ENCODE results near the gene TCF7L2. TPM values are rescaled to one million over a fixed set of nuclear protein-coding genes. Genes with fewer than 3 reads are reported as not detected.

The TCF7L2 gene
- total and polyA plus RNA-seq, 4 donors, result 9.1 to 32.3 (median 21.4) TPM

DNA sequence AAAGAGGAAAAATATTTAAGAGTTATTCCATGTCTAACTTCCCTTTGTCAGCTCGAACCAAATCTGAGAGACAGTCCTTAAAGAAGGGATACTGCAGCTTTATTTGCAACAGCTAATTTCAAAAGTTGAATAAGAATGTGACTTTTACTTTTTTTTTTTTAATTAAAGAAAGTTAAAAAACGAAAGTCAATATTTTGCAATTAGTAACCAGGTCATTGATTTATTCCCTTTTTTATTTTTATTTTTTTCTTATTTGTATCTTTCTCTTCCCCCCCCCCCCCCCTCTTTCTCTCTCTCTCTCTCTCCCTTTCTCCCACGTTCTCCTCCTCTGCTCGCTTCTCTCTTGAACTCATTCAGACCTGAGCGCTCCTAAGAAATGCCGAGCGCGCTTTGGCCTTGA lies 209.5 kb downstream of the TCF7L2 start:
- Histone ChIP-seq H3K27ac (ENCODE audit: low read depth in 1 of 2, low read length in 1 of 2) (no peak overlapping the region), H3K4me1 (ENCODE audit: control insufficient read depth in 5 of 5, insufficient read depth in 5 of 5, low read length in 5 of 5) (peaks cover 0 to 9% (median 3%) of the 10 kb centered on the region in 5 donors), H3K27me3 (ENCODE audit: control insufficient read depth in 3 of 3, insufficient read depth in 3 of 3, low read length in 2 of 3) (no peaks in the 10 kb centered on the region), H3K4me3 (no peak overlapping the region), H3K9ac (ENCODE audit: insufficient read depth in 1 of 2, low read length in 2 of 2) (no peak overlapping the region), H3K36me3 (ENCODE audit: control insufficient read depth in 4 of 4, insufficient read depth in 4 of 4, low read length in 4 of 4) (peaks cover 15 to 49% (median 34%) of the 10 kb centered on the region in 4 donors), H3K9me3 (ENCODE audit: control insufficient read depth in 4 of 4, insufficient read depth in 3 of 4, low read length in 3 of 4) (no peaks in the 10 kb centered on the region)
- no peak for ATAC-seq (ENCODE audit: insufficient read depth, low FRiP score)
- TF ChIP-seq, protein P1, sequence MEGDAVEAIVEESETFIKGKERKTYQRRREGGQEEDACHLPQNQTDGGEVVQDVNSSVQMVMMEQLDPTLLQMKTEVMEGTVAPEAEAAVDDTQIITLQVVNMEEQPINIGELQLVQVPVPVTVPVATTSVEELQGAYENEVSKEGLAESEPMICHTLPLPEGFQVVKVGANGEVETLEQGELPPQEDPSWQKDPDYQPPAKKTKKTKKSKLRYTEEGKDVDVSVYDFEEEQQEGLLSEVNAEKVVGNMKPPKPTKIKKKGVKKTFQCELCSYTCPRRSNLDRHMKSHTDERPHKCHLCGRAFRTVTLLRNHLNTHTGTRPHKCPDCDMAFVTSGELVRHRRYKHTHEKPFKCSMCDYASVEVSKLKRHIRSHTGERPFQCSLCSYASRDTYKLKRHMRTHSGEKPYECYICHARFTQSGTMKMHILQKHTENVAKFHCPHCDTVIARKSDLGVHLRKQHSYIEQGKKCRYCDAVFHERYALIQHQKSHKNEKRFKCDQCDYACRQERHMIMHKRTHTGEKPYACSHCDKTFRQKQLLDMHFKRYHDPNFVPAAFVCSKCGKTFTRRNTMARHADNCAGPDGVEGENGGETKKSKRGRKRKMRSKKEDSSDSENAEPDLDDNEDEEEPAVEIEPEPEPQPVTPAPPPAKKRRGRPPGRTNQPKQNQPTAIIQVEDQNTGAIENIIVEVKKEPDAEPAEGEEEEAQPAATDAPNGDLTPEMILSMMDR (IDR thresholded peaks at IDR 0.05; ENCODE audit: control extremely low read depth, extremely low read depth), result no peak
- WGBS, 2 donors, result 93% methylated on average over 8 of the region's 8 CpGs
- no peak for DNase-seq

DNA sequence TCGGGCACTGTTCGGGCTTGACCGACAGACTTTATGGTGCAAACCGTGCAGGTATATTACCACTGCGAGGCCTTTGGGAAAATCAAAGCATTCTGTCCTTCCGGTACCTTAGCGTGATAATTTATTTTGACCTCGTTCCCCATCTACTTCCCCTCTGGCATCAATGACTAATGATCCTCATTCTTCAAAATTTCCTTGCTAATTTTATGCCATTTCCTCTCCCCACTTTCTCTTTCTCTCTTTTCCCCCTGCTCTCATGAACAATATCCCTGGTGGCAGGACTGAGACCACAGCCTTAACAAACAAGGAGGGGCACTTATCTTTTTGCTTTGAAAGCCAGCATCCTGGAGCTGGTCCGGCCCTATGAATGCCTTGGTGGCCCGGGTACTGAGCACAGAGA lies 210.6 kb downstream of the TCF7L2 start:
- TF ChIP-seq, protein P1 (IDR thresholded peaks at IDR 0.05; ENCODE audit: control extremely low read depth, extremely low read depth), result no peak
- H3K36me3 ChIP-seq (ENCODE audit: control insufficient read depth in 4 of 4, insufficient read depth in 4 of 4, low read length in 4 of 4), result peaks cover 15 to 43% (median 29%) of the 10 kb centered on the region in 4 donors
- ATAC-seq (ENCODE audit: insufficient read depth, low FRiP score), result no peak
- whole genome bisulfite sequencing, 2 donors, result 78 to 81% methylated on average over 10 of the region's 10 CpGs
- peaks cover 0 to 9% (median 5%) of the 10 kb centered on the region in 5 donors for H3K4me1 ChIP-seq (ENCODE audit: control insufficient read depth in 5 of 5, insufficient read depth in 5 of 5, low read length in 5 of 5)
- no peak overlapping the region for H3K27ac ChIP-seq (ENCODE audit: low read depth in 1 of 2, low read length in 1 of 2)
- no peaks in the 10 kb centered on the region for H3K9me3 ChIP-seq (ENCODE audit: control insufficient read depth in 4 of 4, insufficient read depth in 3 of 4, low read length in 3 of 4)
- no peak overlapping the region for H3K4me3 ChIP-seq
- no peak overlapping the region for H3K9ac ChIP-seq (ENCODE audit: insufficient read depth in 1 of 2, low read length in 2 of 2)
- no peaks in the 10 kb centered on the region for H3K27me3 ChIP-seq (ENCODE audit: control insufficient read depth in 3 of 3, insufficient read depth in 3 of 3, low read length in 2 of 3)
- no peak for DNase-seq

DNA sequence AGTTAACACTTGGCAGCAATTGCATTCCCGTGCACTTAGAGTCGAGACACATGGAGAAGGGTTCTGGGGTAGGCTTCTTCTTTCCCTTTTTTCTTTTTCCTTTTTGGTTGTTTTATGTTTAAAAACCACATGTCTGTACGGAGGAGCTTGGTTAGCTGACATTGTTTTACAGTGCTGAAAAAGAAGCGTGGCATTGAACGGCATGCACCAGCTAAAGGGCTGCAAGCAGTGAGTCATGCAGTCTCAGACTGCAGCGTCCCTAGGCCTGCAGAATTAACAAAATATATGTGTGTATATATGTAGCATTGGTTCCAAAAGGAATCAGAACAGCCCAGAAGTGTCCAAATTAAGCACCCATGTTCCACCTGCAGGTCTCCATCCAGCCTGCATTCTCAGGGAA lies 211.0 kb downstream of the TCF7L2 start:
- peaks cover 15 to 43% (median 27%) of the 10 kb centered on the region in 4 donors for H3K36me3 ChIP-seq (ENCODE audit: control insufficient read depth in 4 of 4, insufficient read depth in 4 of 4, low read length in 4 of 4)
- H3K27ac ChIP-seq (ENCODE audit: low read depth in 1 of 2, low read length in 1 of 2), result no peak overlapping the region

More for the DNA sequence above, 211.0 kb downstream of the TCF7L2 start:
- DNase-seq (no peak), ATAC-seq (ENCODE audit: insufficient read depth, low FRiP score) (no peak)
- Histone ChIP-seq H3K4me3 (no peak overlapping the region), H3K4me1 (ENCODE audit: control insufficient read depth in 5 of 5, insufficient read depth in 5 of 5, low read length in 5 of 5) (peaks cover 0 to 10% (median 5%) of the 10 kb centered on the region in 5 donors), H3K9ac (ENCODE audit: insufficient read depth in 1 of 2, low read length in 2 of 2) (no peak overlapping the region), H3K9me3 (ENCODE audit: control insufficient read depth in 4 of 4, insufficient read depth in 3 of 4, low read length in 3 of 4) (no peaks in the 10 kb centered on the region), H3K27me3 (ENCODE audit: control insufficient read depth in 3 of 3, insufficient read depth in 3 of 3, low read length in 2 of 3) (no peaks in the 10 kb centered on the region)
- WGBS, 2 donors, result 90% methylated on average over 6 of the region's 6 CpGs
- TF ChIP-seq, protein P1 (IDR thresholded peaks at IDR 0.05; ENCODE audit: control extremely low read depth, extremely low read depth), result no peak
